ENCODE measurements around the gene PNMA8A.

Gene PNMA8A

GRCh38 chr19:46491975-46492682 is 20.8 kb upstream of the PNMA8A start:
- DNase-seq, result no peak

- no peak for DNase-seq
These were observed 19.4 kb upstream of the PNMA8A start for GRCh38 chr19:46490774-46491173.

- no peak for DNase-seq
These were observed 18.3 kb upstream of the PNMA8A start for GRCh38 chr19:46489445-46490272.

- DNase-seq, result no peak
These were observed 17.2 kb upstream of the PNMA8A start for GRCh38 chr19:46488551-46488950.

- peak; percentile 80 for DNase-seq
These were observed 16.6 kb upstream of the PNMA8A start for GRCh38 chr19:46487802-46488445.

- no peak for DNase-seq
These were observed 15.9 kb upstream of the PNMA8A start for GRCh38 chr19:46487178-46487801.

GRCh38 chr19:46486358-46486757 is 15.0 kb upstream of the PNMA8A start:
- DNase-seq, result no peak

GRCh38 chr19:46484656-46485055 is 13.3 kb upstream of the PNMA8A start:
- no peak for DNase-seq

GRCh38 chr19:46482631-46483030 is 11.3 kb upstream of the PNMA8A start:
- no peak for DNase-seq

- DNase-seq, result no peak
These were observed 10.6 kb upstream of the PNMA8A start for GRCh38 chr19:46481947-46482346.

GRCh38 chr19:46481223-46481848 is 10.0 kb upstream of the PNMA8A start:
- DNase-seq, result no peak

- DNase-seq, result no peak
These were observed 9.1 kb upstream of the PNMA8A start for GRCh38 chr19:46480415-46480814.

- DNase-seq, result no peak
These were observed 7.1 kb upstream of the PNMA8A start for GRCh38 chr19:46478356-46478986.

- no peak for DNase-seq
These were observed 4.6 kb upstream of the PNMA8A start for GRCh38 chr19:46475986-46476385.

- DNase-seq, result no peak
These were observed 2.8 kb upstream of the PNMA8A start for GRCh38 chr19:46474211-46474610.

- no peak for DNase-seq
These were observed 1.2 kb upstream of the PNMA8A start for GRCh38 chr19:46472592-46472991.

- DNase-seq, result no peak
These were observed 614 bp upstream of the PNMA8A start for GRCh38 chr19:46471811-46472543.

- DNase-seq, result no peak
These were observed 987 bp downstream of the PNMA8A start for GRCh38 chr19:46470376-46470775.

- no peak for DNase-seq
These were observed 1.7 kb downstream of the PNMA8A start for GRCh38 chr19:46469541-46470185.

GRCh38 chr19:46466536-46467196 is 4.7 kb downstream of the PNMA8A start:
- DNase-seq, result no peak

- DNase-seq, result no peak
These were observed 7.8 kb downstream of the PNMA8A start for GRCh38 chr19:46463516-46463915.
